ENCODE data around the gene PRPSAP2.

- TF ChIP-seq CTCF (IDR thresholded peaks at IDR 0.05; ENCODE audit: poor library complexity, severe bottlenecking) (no peak), POLR2AphosphoS5 (IDR thresholded peaks at IDR 0.05) (no peak)
Observed at GRCh38 chr17:18888766-18889290, 30.9 kb downstream of the PRPSAP2 start.

All from neural cell (in vitro differentiated cells).